A673 (cell line): ENCODE data around the gene BATF. TPM values are rescaled to one million over a fixed set of nuclear protein-coding genes. Genes with fewer than 3 reads are reported as not detected.

Source experiments
- BruUV-seq: library from RNA; stranded (reverse); fragments of 400-500 nt; replicated peaks from 2 replicates; lab custom pipeline; 2021; lab: Mats Ljungman, UMichigan
- CTCF ChIA-PET: fragments of 300-600 bp; sonication (Branson Sonifier 250); formaldehyde crosslinking; loops from one replicate; lab custom pipeline; 2022; ENCODE audit warnings: antibody characterized with exemption; lab: Charles Lee
- POLR2A ChIA-PET: fragments of 300-600 bp; sonication (Branson Sonifier 250); formaldehyde crosslinking; loops from one replicate; lab custom pipeline; 2022; ENCODE audit warnings: antibody characterized with exemption; ENCODE audit not compliant: low non-redundant PET; lab: Charles Lee
- DNase-seq: peaks from one replicate; pipeline ENCODE4 v3.0.0-alpha.2; 2015; ENCODE audit warnings: low spot score
- H3K27ac ChIP-seq: fragments of 200-600 bp; sonication (generic); 2 replicates; pipeline ENCODE4 v1.5.1; 2016; ENCODE audit warnings: mixed run types, low read depth, mild to moderate bottlenecking, mixed read lengths, antibody characterized with exemption, low read length; ENCODE audit not compliant: poor library complexity, severe bottlenecking
- H3K27me3 ChIP-seq: fragments of 200-600 bp; sonication (generic); replicated peaks from 2 replicates; pipeline ENCODE4 v1.6.1; 2017; ENCODE audit warnings: mixed run types, low read depth, mild to moderate bottlenecking, mixed read lengths, antibody characterized with exemption, low read length; ENCODE audit not compliant: insufficient read depth, poor library complexity
- H3K36me3 ChIP-seq: fragments of 200-600 bp; sonication (generic); 2 replicates; pipeline ENCODE4 v1.6.1; 2016; ENCODE audit warnings: mixed run types, mild to moderate bottlenecking, mixed read lengths, antibody characterized with exemption, low read length; ENCODE audit not compliant: insufficient read depth, poor library complexity, severe bottlenecking
- H3K4me1 ChIP-seq: fragments of 200-600 bp; sonication (generic); 2 replicates; pipeline ENCODE4 v1.6.1; 2017; ENCODE audit warnings: mixed run types, mild to moderate bottlenecking, mixed read lengths, antibody characterized with exemption, low read length; ENCODE audit not compliant: insufficient read depth, poor library complexity, severe bottlenecking
- H3K4me3 ChIP-seq: fragments of 200-600 bp; sonication (generic); 2 replicates; pipeline ENCODE4 v1.5.1; 2016; ENCODE audit warnings: low read depth, mixed run types, mild to moderate bottlenecking, mixed read lengths, low read length; ENCODE audit not compliant: poor library complexity, severe bottlenecking
- H3K9me3 ChIP-seq: fragments of 200-600 bp; sonication (generic); 2 replicates; pipeline ENCODE4 v1.6.1; 2016; ENCODE audit warnings: mixed run types, low read depth, mild to moderate bottlenecking, mixed read lengths, antibody characterized with exemption, low read length; ENCODE audit not compliant: poor library complexity, severe bottlenecking
- CTCF ChIP-seq: fragments of 300-800, 200-600 bp; sonication (generic); conservative IDR thresholded peaks from 2 replicates; pipeline ENCODE4 v1.5.1; 2017; ENCODE audit warnings: low read depth, mild to moderate bottlenecking, antibody characterized with exemption, low read length, moderate library complexity, mixed read lengths
- EZH2 ChIP-seq: fragments of 200-600 bp; sonication (generic); IDR thresholded peaks from 2 replicates; pipeline ENCODE4 v1.6.1; 2017; ENCODE audit warnings: borderline replicate concordance, low read depth, mild to moderate bottlenecking, mixed read lengths, antibody characterized with exemption, low read length; ENCODE audit not compliant: poor library complexity, severe bottlenecking
- intact Hi-C: fragments of 100-400 bp; cut with micrococcal nuclease; formaldehyde crosslinking; loops from one replicate; pipeline ENCODE4 v1.10.0; 2022; ENCODE audit not compliant: unreplicated experiment
- total RNA-seq: library from RNA; stranded (reverse); gene quantifications from 2 replicates; pipeline ENCODE4 v1.2.3, GENCODE V29; 2021

BATF gene
- total RNA-seq, 1 experiment from 2014 or later, result not detected

- Histone ChIP-seq H3K9me3 (no peaks in the 10 kb centered on the region), H3K4me3 (no peak overlapping the region), H3K27me3 (no peaks in the 10 kb centered on the region), H3K36me3 (no peaks in the 10 kb centered on the region), H3K4me1 (no peaks in the 10 kb centered on the region), H3K27ac (no peak overlapping the region)
- intact Hi-C loops, result no loop called here
- TF ChIP-seq EZH2 (no peak), CTCF (no peak)
- ChIA-PET POLR2A (no interaction called here), CTCF (no interaction called here)
- no TSS peak for BruUV-seq
- no peak for DNase-seq
Measured at GRCh38 chr14:75533791-75534555, 11.7 kb downstream of the BATF start.

- no peaks in the 10 kb centered on the region for H3K36me3 ChIP-seq
- TF ChIP-seq EZH2 (no peak), CTCF (no peak)
- no peak overlapping the region for H3K27ac ChIP-seq
- no peaks in the 10 kb centered on the region for H3K9me3 ChIP-seq
- no peak overlapping the region for H3K4me3 ChIP-seq
- no peaks in the 10 kb centered on the region for H3K27me3 ChIP-seq
- CTCF ChIA-PET, result no interaction called here
- no TSS peak for BruUV-seq
- POLR2A ChIA-PET, result no interaction called here
- intact Hi-C loops, result no loop called here
- H3K4me1 ChIP-seq, result no peaks in the 10 kb centered on the region
- DNase-seq, result no peak
Measured at GRCh38 chr14:75535164-75535898, 13.1 kb downstream of the BATF start.

GRCh38 chr14:75537071-75537470 is 14.8 kb downstream of the BATF start:
- Histone ChIP-seq H3K36me3 (no peaks in the 10 kb centered on the region), H3K4me3 (no peak overlapping the region), H3K27me3 (no peaks in the 10 kb centered on the region), H3K27ac (no peak overlapping the region), H3K9me3 (no peaks in the 10 kb centered on the region), H3K4me1 (no peaks in the 10 kb centered on the region)
- no peak for TF ChIP-seq CTCF
- no peak for TF ChIP-seq EZH2
- POLR2A ChIA-PET, result no interaction called here
- no TSS peak for BruUV-seq
- CTCF ChIA-PET, result no interaction called here
- intact Hi-C loops, result no loop called here
- no peak for DNase-seq
